Dedifferentiated amniotic fluid mesenchymal stem cell (primary cell): ENCODE results near the gene ADAT1.

ENCODE experiments used
- DNase-seq: peaks from one replicate; pipeline ENCODE4 v3.0.0-alpha.2; 2016; ENCODE audit errors: extremely low spot score

ADAT1 gene

GRCh38 chr16:75576384-75576811, 46.7 kb downstream of the ADAT1 start:
- no peak for DNase-seq

DNA sequence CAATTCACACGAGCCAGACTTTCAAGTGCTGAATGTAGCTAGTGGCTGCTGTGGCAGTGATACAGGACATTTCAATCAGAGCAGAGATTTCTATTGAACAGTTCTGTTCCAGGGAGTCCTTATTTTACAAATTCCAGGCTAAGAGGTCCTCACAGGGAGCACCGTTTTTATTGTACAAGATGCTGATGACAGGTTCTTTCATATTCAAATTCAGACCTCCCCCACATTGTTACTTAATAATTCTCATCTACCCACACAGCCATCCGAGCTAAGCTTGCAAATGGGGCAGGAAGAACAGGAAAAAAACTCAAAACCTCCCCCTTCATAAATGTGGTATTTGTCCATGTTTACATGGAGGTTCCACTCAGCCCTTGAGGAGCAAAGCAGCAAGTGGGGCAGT, 47.1 kb downstream of the ADAT1 start:
- no peak for DNase-seq

- no peak for DNase-seq
Observed at GRCh38 chr16:75573955-75574354, 49.1 kb downstream of the ADAT1 start.

DNA sequence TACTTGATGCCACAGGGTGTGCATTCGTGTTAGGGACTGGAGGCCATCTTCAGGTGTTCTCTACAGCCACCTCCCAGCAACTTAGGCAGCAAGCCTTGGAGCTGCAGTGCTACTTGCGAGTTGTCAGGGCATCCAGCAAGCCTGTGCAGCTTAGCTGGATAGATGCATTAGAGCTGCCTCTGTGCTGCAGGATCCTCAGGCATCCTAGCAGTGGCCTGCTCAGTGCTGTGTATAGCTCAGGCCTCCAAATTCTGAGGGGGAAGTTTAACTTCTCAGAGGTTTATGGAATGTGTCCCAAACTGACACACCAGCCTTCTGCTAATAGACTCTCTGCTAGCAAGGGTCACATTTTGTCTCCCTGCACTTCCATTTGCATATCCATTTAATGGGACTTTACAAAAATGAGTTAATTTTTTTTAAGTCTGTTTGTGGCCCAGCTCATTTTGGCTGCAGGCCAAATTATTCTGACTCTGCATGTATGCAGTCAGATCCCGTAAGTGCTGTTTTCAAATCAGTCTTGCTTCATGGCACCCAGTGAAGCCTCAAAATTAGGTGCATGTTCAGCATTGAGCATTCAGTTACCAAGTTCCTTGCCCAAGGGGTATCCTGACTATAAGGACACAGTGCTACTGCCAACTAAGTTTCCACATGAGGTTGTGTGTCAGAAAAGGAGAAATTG, 50.1 kb downstream of the ADAT1 start:
- no peak for DNase-seq

DNA sequence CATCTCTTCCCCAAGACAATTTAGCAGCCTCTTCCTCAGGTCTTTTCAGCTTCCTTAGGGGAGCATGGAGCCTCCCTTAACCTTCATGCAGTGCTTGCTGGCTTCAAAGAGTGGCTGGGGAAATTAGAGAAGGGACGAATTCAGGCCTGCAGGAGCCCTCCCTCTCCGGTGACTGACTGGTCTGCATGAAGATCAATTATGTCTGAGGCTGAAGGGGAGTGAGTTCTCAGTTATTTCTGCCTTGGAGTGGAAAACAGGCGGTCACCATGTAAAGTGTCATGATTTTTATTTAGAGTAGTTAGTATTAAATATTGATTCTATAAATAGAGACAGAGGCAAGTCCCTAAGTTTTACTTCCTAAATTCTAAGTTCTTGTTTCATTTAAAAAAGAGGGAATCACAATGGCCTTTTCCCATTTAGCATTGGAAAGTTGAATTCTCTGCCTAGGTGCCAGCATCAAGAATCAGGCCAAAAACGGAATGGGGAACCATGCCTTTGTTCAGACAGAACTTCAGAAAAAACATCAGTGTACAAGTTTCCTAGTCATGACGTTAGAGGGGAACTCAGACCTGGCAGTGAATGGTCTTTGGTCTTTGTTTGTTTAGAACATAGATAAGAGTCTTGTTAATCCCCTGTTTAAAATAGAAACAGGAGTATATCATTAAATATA, 52.5 kb downstream of the ADAT1 start:
- DNase-seq = no peak

GRCh38 chr16:75567911-75568310, 55.2 kb downstream of the ADAT1 start:
- DNase-seq = no peak

DNA sequence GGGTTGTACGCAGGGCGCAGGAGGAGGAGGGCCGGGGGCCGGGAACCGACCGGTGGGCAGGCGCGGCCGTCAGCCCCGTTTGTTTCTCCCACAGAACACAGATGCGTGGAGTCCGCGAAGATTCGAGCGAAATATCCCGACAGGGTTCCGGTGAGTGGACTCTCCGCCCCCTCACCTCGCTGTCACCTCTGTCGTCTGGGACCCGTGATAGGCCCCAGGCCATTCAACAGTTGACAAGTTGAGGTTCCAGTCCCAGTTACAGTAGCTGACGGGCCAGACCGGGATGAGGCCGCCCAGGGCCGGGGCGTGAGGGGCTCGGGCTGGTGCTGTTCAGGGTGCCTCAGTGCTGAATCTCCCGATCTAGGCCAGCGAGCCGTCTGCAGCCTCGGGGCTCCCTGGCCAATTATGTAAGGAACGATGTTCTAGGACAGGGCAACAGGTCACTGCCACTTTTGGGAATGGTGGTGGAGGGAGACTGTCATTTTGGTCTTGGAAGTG, 56.3 kb downstream of the ADAT1 start:
- no peak for DNase-seq

- peak; percentile 62 for DNase-seq
Observed at GRCh38 chr16:75566040-75566757, 56.9 kb downstream of the ADAT1 start, which contains the start of gene GABARAPL2. Gene GABARAPL2, plus strand, starts transcription at chr16:75566379. Its CDS starts 108 bp downstream, at chr16:75566487.

DNA sequence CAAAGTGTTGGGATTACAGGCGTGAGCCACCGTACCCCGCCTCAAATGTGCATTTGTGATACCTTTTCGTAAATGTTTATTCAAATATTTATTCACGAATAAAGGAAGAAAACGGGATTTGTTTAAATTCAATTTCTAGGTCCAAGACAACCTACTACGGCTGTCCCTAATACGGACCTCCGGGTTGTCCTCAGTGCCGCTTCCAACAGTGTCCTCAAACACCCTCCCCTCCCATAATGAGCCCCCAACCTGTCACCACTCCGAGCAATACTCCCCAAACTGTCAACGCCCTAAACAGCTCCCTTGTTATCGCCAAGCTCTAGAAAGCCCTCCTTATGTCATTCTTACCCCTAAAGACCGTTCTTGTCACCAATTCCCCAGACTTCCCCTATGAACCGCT, 57.4 kb downstream of the ADAT1 start:
- no peak for DNase-seq

- DNase-seq = peak; percentile 79
Observed at GRCh38 chr16:75559564-75560372, 63.3 kb downstream of the ADAT1 start.

- no peak for DNase-seq
Observed at GRCh38 chr16:75558846-75559401, 64.2 kb downstream of the ADAT1 start.

GRCh38 chr16:75556431-75556950, 66.6 kb downstream of the ADAT1 start:
- DNase-seq = no peak

GRCh38 chr16:75555707-75556430, 67.2 kb downstream of the ADAT1 start, which contains the start of gene TMEM231:
Gene TMEM231, minus strand, starts transcription at chr16:75556252. Its CDS starts 43 bp downstream, at chr16:75556209.
- DNase-seq = peak; percentile 92

GRCh38 chr16:75555213-75555706, 67.8 kb downstream of the ADAT1 start:
- peak; percentile 88 for DNase-seq

DNA sequence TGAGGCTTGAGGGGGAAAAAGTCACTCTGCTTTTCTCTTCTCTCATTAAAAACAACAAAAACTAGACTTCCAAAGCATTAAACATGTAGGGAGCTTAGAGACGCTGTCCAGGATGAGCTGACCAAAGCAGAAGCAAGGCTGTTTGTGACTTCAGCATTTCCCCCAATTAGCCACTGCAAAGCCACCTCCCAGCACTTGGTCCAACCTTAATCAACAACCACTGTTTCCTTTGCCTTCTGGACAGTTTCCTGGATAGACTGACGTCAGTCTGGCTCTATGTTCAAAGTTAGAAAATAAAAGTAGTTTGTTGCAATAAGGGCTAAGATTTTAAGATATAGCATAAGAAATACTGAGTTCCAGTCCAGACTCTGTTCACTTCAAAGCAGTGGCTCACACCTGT, 70.1 kb downstream of the ADAT1 start:
- DNase-seq = no peak

- no peak for DNase-seq
Observed at GRCh38 chr16:75550211-75550662, 72.8 kb downstream of the ADAT1 start.
